IMR-90 (cell line): Measurements from ENCODE around the gene MRPS22. TPM values are rescaled to one million over a fixed set of nuclear protein-coding genes. Genes with fewer than 3 reads are reported as not detected.

Source experiments
- ATAC-seq: fragments of 200-7000 bp; cut with Tn5 transposase; 2 replicates; pipeline ENCODE4 v1.9.1; 2020; ENCODE audit warnings: low read depth, mild to moderate bottlenecking, moderate library complexity
- BruUV-seq: library from RNA; stranded (reverse); fragments of 400-500 nt; replicated peaks from 2 replicates; lab custom pipeline; 2021; lab: Mats Ljungman, UMichigan
- CTCF ChIA-PET: fragments of 300-600 bp; formaldehyde crosslinking; extraction: SDS; loops from one replicate; lab custom pipeline; 2021; ENCODE audit warnings: antibody characterized with exemption; lab: Yijun Ruan, JAX
- POLR2A ChIA-PET: fragments of 300-600 bp; sonication (Branson Sonifier 250); formaldehyde crosslinking; loops from one replicate; lab custom pipeline; 2022; ENCODE audit warnings: antibody characterized with exemption; ENCODE audit not compliant: unreplicated experiment; lab: Charles Lee
- DNase-seq: peaks from one replicate; pipeline ENCODE4 v3.0.0; 2013
- H2AFZ ChIP-seq: replicated peaks from 2 replicates; pipeline ENCODE3; 2013; ENCODE audit warnings: low read length, mild to moderate bottlenecking; ENCODE audit not compliant: poor library complexity
- H2AK5ac ChIP-seq: 2 replicates; pipeline ENCODE4 v1.6.1; 2013; ENCODE audit warnings: low read depth, low read length, inconsistent platforms
- H2AK9ac ChIP-seq: replicated peaks from 2 replicates; pipeline ENCODE3; 2013; ENCODE audit warnings: mild to moderate bottlenecking, low read depth, low read length, moderate library complexity; ENCODE audit not compliant: poor library complexity
- H2BK120ac ChIP-seq: 2 replicates; pipeline ENCODE4 v1.6.1; 2013; ENCODE audit warnings: low read depth, low read length, inconsistent platforms
- H2BK15ac ChIP-seq: 3 replicates; pipeline ENCODE4 v1.6.1; 2013; ENCODE audit warnings: low read depth, low read length, inconsistent platforms
- H2BK20ac ChIP-seq: 2 replicates; pipeline ENCODE4 v1.6.1; 2013; ENCODE audit warnings: low read depth, mild to moderate bottlenecking, inconsistent platforms, low read length, moderate library complexity
- H2BK5ac ChIP-seq: 2 replicates; pipeline ENCODE4 v1.6.1; 2013; ENCODE audit warnings: mild to moderate bottlenecking, low read depth, low read length, inconsistent platforms; ENCODE audit not compliant: poor library complexity, severe bottlenecking
- H3K14ac ChIP-seq: replicated peaks from 2 replicates; pipeline ENCODE4 v1.6.1; 2013; ENCODE audit warnings: low read depth, low read length, inconsistent platforms
- H3K18ac ChIP-seq: 2 replicates; pipeline ENCODE4 v1.6.1; 2013; ENCODE audit warnings: low read depth, low read length, control low read depth
- H3K23ac ChIP-seq: 2 replicates; pipeline ENCODE4 v1.6.1; 2013; ENCODE audit warnings: low read depth, low read length, inconsistent platforms
- H3K27ac ChIP-seq: 2 replicates; pipeline ENCODE4 v1.5.1; 2013; ENCODE audit warnings: mild to moderate bottlenecking, control low read depth, low read length; ENCODE audit not compliant: insufficient read depth
- H3K27me3 ChIP-seq: 2 replicates; pipeline ENCODE4 v1.6.1; 2013; ENCODE audit warnings: low read length; ENCODE audit not compliant: control insufficient read depth, insufficient read depth
- H3K36me3 ChIP-seq: 2 replicates; pipeline ENCODE4 v1.6.1; 2013; ENCODE audit warnings: low read length, mixed read lengths; ENCODE audit not compliant: control insufficient read depth, insufficient read depth
- H3K4ac ChIP-seq: 2 replicates; pipeline ENCODE4 v1.6.1; 2013; ENCODE audit warnings: low read depth, low read length, inconsistent platforms
- H3K4me1 ChIP-seq: 2 replicates; pipeline ENCODE4 v1.6.1; 2013; ENCODE audit warnings: low read length, mixed read lengths; ENCODE audit not compliant: control insufficient read depth, insufficient read depth
- H3K4me2 ChIP-seq: 2 replicates; pipeline ENCODE4 v1.6.1; 2013; ENCODE audit warnings: low read depth, mild to moderate bottlenecking, control low read depth, low read length, moderate library complexity
- H3K4me3 ChIP-seq: 2 replicates; pipeline ENCODE4 v1.5.1; 2013; ENCODE audit warnings: low read depth, mild to moderate bottlenecking, control low read depth, low read length, moderate library complexity; ENCODE audit not compliant: insufficient read depth
- H3K56ac ChIP-seq: 2 replicates; pipeline ENCODE4 v1.6.1; 2013; ENCODE audit warnings: low read length, inconsistent platforms; ENCODE audit not compliant: insufficient read depth; ENCODE audit errors: extremely low read depth
- H3K79me1 ChIP-seq, 2 experiments: 2 replicates each; pipeline ENCODE4 v1.6.1; 2013; ENCODE audit warnings: low read length in 2 of 2, inconsistent platforms in 1 of 2, low read depth in 1 of 2
- H3K9ac ChIP-seq: 2 replicates; pipeline ENCODE4 v1.6.1; 2013; ENCODE audit warnings: low read depth, low read length, control low read depth
- H3K9me1 ChIP-seq: 2 replicates; pipeline ENCODE4 v1.6.1; 2013; ENCODE audit warnings: low read length, inconsistent platforms; ENCODE audit not compliant: insufficient read depth
- H3K9me3 ChIP-seq: 2 replicates; pipeline ENCODE4 v1.6.1; 2013; ENCODE audit warnings: low read length; ENCODE audit not compliant: control insufficient read depth, insufficient read depth
- H4K20me1 ChIP-seq: 2 replicates; pipeline ENCODE4 v1.6.1; 2013; ENCODE audit warnings: low read length, inconsistent platforms; ENCODE audit not compliant: insufficient read depth
- H4K5ac ChIP-seq: 2 replicates; pipeline ENCODE4 v1.6.1; 2013; ENCODE audit warnings: mild to moderate bottlenecking, low read depth, low read length, control low read depth
- H4K8ac ChIP-seq, 2 experiments: 2 replicates each; pipeline ENCODE4 v1.6.1; 2013; ENCODE audit warnings: low read depth in 2 of 2, low read length in 2 of 2, control low read depth in 1 of 2, inconsistent platforms in 1 of 2
- H4K91ac ChIP-seq: 2 replicates; pipeline ENCODE4 v1.6.1; 2013; ENCODE audit warnings: low read depth, low read length, inconsistent platforms; ENCODE audit not compliant: insufficient read depth
- BHLHE40 ChIP-seq: fragments of 150-350 bp; IDR thresholded peaks from 2 replicates; pipeline ENCODE4 v1.6.1; 2016; ENCODE audit warnings: mild to moderate bottlenecking, low read depth, low read length
- CHD1 ChIP-seq: IDR thresholded peaks from 2 replicates; pipeline ENCODE4 v1.6.1; 2012; ENCODE audit warnings: low read depth, low read length, improper control_type of control experiment
- CTCF ChIP-seq: conservative IDR thresholded peaks from 2 replicates; pipeline ENCODE4 v1.5.1; 2012; ENCODE audit warnings: mild to moderate bottlenecking, low read depth, low read length, improper control_type of control experiment
- MAFK ChIP-seq: IDR thresholded peaks from 2 replicates; pipeline ENCODE4 v1.6.1; 2012; ENCODE audit warnings: low read depth, low read length, improper control_type of control experiment
- MAZ ChIP-seq: IDR thresholded peaks from 2 replicates; pipeline ENCODE4 v1.6.1; 2012; ENCODE audit warnings: low read depth, mild to moderate bottlenecking, low read length, improper control_type of control experiment, moderate library complexity, borderline replicate concordance
- WGBS, 2 experiments: methylation state at CpG; one replicate each; pipeline versions ENCODE4 v1.1.5 to v1.1.7; 2013; ENCODE audit warnings: missing lambda C conversion rate in 2 of 2; ENCODE audit not compliant: insufficient read length in 1 of 2; ENCODE audit errors: extremely low coverage in 2 of 2; 5-methylcytosine and 5-hydroxymethylcytosine counted together
- dilution Hi-C: fragments of 300-500 bp; cut with HindIII; formaldehyde crosslinking; loops from one replicate; pipeline ENCODE4 v1.14.3; 2018; ENCODE audit warnings: low sequenced_read_pairs; ENCODE audit not compliant: unreplicated experiment
- in situ Hi-C: fragments of 300-500 bp; cut with MboI; formaldehyde crosslinking; loops from 3 replicates; pipeline ENCODE4 v1.14.3; 2019; ENCODE audit warnings: low sequenced_read_pairs, inconsistent platforms, mixed read lengths
- intact Hi-C: fragments of 100-400 bp; cut with micrococcal nuclease; formaldehyde crosslinking; loops from 2 replicates; pipeline ENCODE4 v1.10.0; 2022
- polyA plus RNA-seq, 3 experiments: library from polyadenylated mRNA; depleted of rRNA; stranded (reverse); fragments of >200 nt; gene quantifications; 2 replicates each; pipeline ENCODE4 v1.2.3, GENCODE V29; 2012; ENCODE audit warnings: low replicate concordance in 1 of 3
- total RNA-seq: library from RNA; depleted of rRNA; stranded (reverse); fragments of >200 nt; gene quantifications from 2 replicates; pipeline ENCODE4 v1.2.3, GENCODE V29; 2012

Gene MRPS22
- total and polyA plus RNA-seq, 2 of the 4 experiments (the other 2 are of a cell fraction) = 54.5 to 72.4 TPM

GRCh38 chr3:139361276-139361675 lies 17.5 kb downstream of the MRPS22 start:
- WGBS, 2 experiments = no CpG with 5 or more reads among the region's 2 CpGs
- H2AK9ac ChIP-seq = no peak overlapping the region
- H3K27me3 ChIP-seq = no peaks in the 10 kb centered on the region
- H3K56ac ChIP-seq = no peak overlapping the region
- no peak overlapping the region for H2BK20ac ChIP-seq
- no peak overlapping the region for H4K8ac ChIP-seq
- H3K36me3 ChIP-seq = peaks cover 47% of the 10 kb centered on the region
- no peak overlapping the region; the same call in 1 of the 2 replicates for H3K27ac ChIP-seq
- H3K14ac ChIP-seq = no peak overlapping the region
- CTCF ChIA-PET = interaction anchor here (1.1 kb wide), 1 partner anchor 15 kb away, joined by 3 read pairs; no protein-coding TSS in a partner anchor
- TF ChIP-seq MAFK (no peak), BHLHE40 (no peak), MAZ (no peak), CTCF (no peak), CHD1 (no peak)
- dilution Hi-C loops (no loop called here), intact Hi-C loops (no loop called here), in situ Hi-C loops (no loop called here)
- no peak overlapping the region for H3K4me2 ChIP-seq
- peaks cover 2% of the 10 kb centered on the region; the same call in 1 of the 2 replicates for H3K4me1 ChIP-seq
- DNase-seq = no peak
- no peak overlapping the region for H3K4me3 ChIP-seq
- no peaks in the 10 kb centered on the region for H3K9me1 ChIP-seq
- H3K18ac ChIP-seq = no peak overlapping the region
- H4K5ac ChIP-seq = no peak overlapping the region
- no peak for ATAC-seq
- POLR2A ChIA-PET = no interaction called here
- H3K23ac ChIP-seq = no peak overlapping the region
- BruUV-seq = no TSS peak
- H3K79me1 ChIP-seq = peaks cover 15 to 26% of the 10 kb centered on the region in 2 experiments
- H4K91ac ChIP-seq = no peak overlapping the region
- H2AK5ac ChIP-seq = no peak overlapping the region
- H2AFZ ChIP-seq = no peak overlapping the region
- H2BK15ac ChIP-seq = no peak overlapping the region
- peaks cover 20% of the 10 kb centered on the region; the same call in 1 of the 2 replicates for H4K20me1 ChIP-seq
- no peak overlapping the region for H3K9ac ChIP-seq
- peak overlapping the region; percentile 55 for H2BK5ac ChIP-seq
- H3K4ac ChIP-seq = no peak overlapping the region
- H3K9me3 ChIP-seq = no peaks in the 10 kb centered on the region
- H2BK120ac ChIP-seq = no peak overlapping the region
